Measurements from ENCODE around the gene DPP6. TPM values are rescaled to one million over a fixed set of nuclear protein-coding genes. Genes with fewer than 3 reads are reported as not detected.

Gene DPP6
- total and polyA plus RNA-seq, 2 donors (not counting 1 experiment from before 2014, with no cell fraction given): not detected

DNA sequence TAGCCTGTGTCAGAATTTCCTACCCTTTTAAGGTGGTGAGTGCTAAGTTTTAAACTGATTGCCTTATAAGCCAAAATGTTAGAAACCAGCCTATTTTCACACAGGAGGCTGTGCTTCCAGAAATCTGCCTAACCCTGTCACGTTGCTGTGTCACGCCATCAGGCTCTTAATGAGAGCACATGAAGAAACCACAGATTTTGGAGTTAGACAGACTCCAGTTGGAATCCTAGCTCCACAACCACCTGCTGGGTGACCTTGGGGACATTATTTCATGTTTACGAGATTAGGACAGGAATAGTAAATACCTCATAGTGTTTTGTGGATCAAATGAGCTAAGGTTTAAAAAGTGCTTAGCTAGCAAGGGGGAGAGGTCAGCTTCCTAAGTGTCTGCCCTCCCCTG lies 321.8 kb downstream of the DPP6 start:
- Histone ChIP-seq H3K36me3 (replicated peaks in 1 of 2; ENCODE audit: control extremely low read depth in 1 of 2, control insufficient read depth in 1 of 2, extremely low read depth in 1 of 2, insufficient read depth in 2 of 2, low read length in 1 of 2) (no peaks in the 10 kb centered on the region), H3K9me3 (ENCODE audit: control extremely low read depth in 1 of 3, control insufficient read depth in 2 of 3, insufficient read depth in 1 of 3, low read length in 2 of 3) (peaks cover 0 to 28% (median 0%) of the 10 kb centered on the region in 3 donors), H3K4me1 (ENCODE audit: control insufficient read depth in 2 of 2, insufficient read depth in 2 of 2, low read length in 2 of 2) (no peaks in the 10 kb centered on the region), H4K20me1 (ENCODE audit: control insufficient read depth, insufficient read depth, low read length, poor library complexity, severe bottlenecking) (no peaks in the 10 kb centered on the region), H3K27me3 (replicated peaks in 1 of 4; ENCODE audit: control extremely low read depth in 1 of 4, control insufficient read depth in 3 of 4, insufficient read depth in 4 of 4, low read length in 3 of 4) (no peaks in the 10 kb centered on the region), H3K4me2 (replicated peaks; ENCODE audit: low read depth, low read length, poor library complexity, severe bottlenecking) (no peak overlapping the region), H3K79me2 (ENCODE audit: control insufficient read depth, insufficient read depth, low read length) (no peaks in the 10 kb centered on the region), H2AFZ (ENCODE audit: insufficient read depth, low read depth, low read length, poor library complexity, severe bottlenecking) (no peak overlapping the region), H3K27ac (ENCODE audit: low read length in 2 of 2) (no peak overlapping the region), H3K9ac (ENCODE audit: low read length) (no peak overlapping the region), H3K4me3 (ENCODE audit: control extremely low read depth in 1 of 5, extremely low read depth in 1 of 5, insufficient read depth in 1 of 5, low read depth in 2 of 5, low read length in 4 of 5) (no peak overlapping the region)
- H3K4me3 Mint-ChIP-seq: no peak overlapping the region
- no peak for ATAC-seq (ENCODE audit: low read depth)
- peaks cover 2% of the 10 kb centered on the region for H3K9me3 Mint-ChIP-seq (ENCODE audit: insufficient read depth)
- no peak overlapping the region for H3K27ac Mint-ChIP-seq
- TF ChIP-seq, protein P1, sequence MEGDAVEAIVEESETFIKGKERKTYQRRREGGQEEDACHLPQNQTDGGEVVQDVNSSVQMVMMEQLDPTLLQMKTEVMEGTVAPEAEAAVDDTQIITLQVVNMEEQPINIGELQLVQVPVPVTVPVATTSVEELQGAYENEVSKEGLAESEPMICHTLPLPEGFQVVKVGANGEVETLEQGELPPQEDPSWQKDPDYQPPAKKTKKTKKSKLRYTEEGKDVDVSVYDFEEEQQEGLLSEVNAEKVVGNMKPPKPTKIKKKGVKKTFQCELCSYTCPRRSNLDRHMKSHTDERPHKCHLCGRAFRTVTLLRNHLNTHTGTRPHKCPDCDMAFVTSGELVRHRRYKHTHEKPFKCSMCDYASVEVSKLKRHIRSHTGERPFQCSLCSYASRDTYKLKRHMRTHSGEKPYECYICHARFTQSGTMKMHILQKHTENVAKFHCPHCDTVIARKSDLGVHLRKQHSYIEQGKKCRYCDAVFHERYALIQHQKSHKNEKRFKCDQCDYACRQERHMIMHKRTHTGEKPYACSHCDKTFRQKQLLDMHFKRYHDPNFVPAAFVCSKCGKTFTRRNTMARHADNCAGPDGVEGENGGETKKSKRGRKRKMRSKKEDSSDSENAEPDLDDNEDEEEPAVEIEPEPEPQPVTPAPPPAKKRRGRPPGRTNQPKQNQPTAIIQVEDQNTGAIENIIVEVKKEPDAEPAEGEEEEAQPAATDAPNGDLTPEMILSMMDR (IDR thresholded peaks at IDR 0.05): no peak
- TF ChIP-seq EZH2 (IDR thresholded peaks at IDR 0.05; ENCODE audit: borderline replicate concordance, insufficient read depth, low read depth, low read length, poor library complexity, severe bottlenecking): no peak
- 93% methylated on average over 2 of the region's 3 CpGs for WGBS (ENCODE audit: insufficient coverage)
- no peak for DNase-seq
- no peaks in the 10 kb centered on the region for H3K27me3 Mint-ChIP-seq
- intact Hi-C loops (cut with micrococcal nuclease): no loop called here
- ChIA-PET POLR2A (no interaction called here), CTCF (no interaction called here)
- H3K4me1 Mint-ChIP-seq: no peaks in the 10 kb centered on the region

DNA sequence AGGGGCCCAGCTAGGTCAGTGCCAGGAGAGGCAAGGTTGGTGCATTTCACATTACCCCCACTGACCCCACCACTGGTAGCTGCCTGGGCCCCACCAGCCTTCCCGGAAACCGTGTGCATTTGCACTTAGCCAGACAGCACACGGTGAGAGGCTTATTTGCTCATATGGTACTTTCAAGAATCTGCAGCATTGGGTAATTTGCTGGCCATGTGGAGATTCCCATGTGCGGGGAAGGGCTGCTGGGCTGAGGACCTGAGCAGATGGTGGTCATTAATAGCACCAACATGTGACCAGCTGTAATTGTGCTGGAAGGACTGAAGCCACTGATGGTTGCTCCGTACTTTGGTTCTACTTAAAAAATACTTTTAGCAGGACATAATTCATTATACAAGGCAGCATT lies 323.8 kb downstream of the DPP6 start:
- no peaks in the 10 kb centered on the region for H3K36me3 ChIP-seq (replicated peaks in 1 of 2; ENCODE audit: control extremely low read depth in 1 of 2, control insufficient read depth in 1 of 2, extremely low read depth in 1 of 2, insufficient read depth in 2 of 2, low read length in 1 of 2)
- no peak for ATAC-seq (ENCODE audit: low read depth)
- TF ChIP-seq EZH2 (IDR thresholded peaks at IDR 0.05; ENCODE audit: borderline replicate concordance, insufficient read depth, low read depth, low read length, poor library complexity, severe bottlenecking): no peak
- TF ChIP-seq, protein P1 (IDR thresholded peaks at IDR 0.05): no peak
- H3K79me2 ChIP-seq (ENCODE audit: control insufficient read depth, insufficient read depth, low read length): no peaks in the 10 kb centered on the region
- no peaks in the 10 kb centered on the region for H3K27me3 ChIP-seq (replicated peaks in 1 of 4; ENCODE audit: control extremely low read depth in 1 of 4, control insufficient read depth in 3 of 4, insufficient read depth in 4 of 4, low read length in 3 of 4)
- no peaks in the 10 kb centered on the region for H4K20me1 ChIP-seq (ENCODE audit: control insufficient read depth, insufficient read depth, low read length, poor library complexity, severe bottlenecking)
- Mint-ChIP-seq H3K4me3 (no peak overlapping the region), H3K4me1 (no peaks in the 10 kb centered on the region), H3K9me3 (ENCODE audit: insufficient read depth) (peaks cover 2% of the 10 kb centered on the region), H3K27ac (no peak overlapping the region), H3K27me3 (no peaks in the 10 kb centered on the region)
- no peaks in the 10 kb centered on the region for H3K4me1 ChIP-seq (ENCODE audit: control insufficient read depth in 2 of 2, insufficient read depth in 2 of 2, low read length in 2 of 2)
- ChIA-PET POLR2A (no interaction called here), CTCF (no interaction called here)
- WGBS (ENCODE audit: insufficient coverage): 94% methylated on average over 4 of the region's 5 CpGs
- no peak overlapping the region for H2AFZ ChIP-seq (ENCODE audit: insufficient read depth, low read depth, low read length, poor library complexity, severe bottlenecking)
- intact Hi-C loops (cut with micrococcal nuclease): no loop called here
- no peak overlapping the region for H3K4me3 ChIP-seq (ENCODE audit: control extremely low read depth in 1 of 5, extremely low read depth in 1 of 5, insufficient read depth in 1 of 5, low read depth in 2 of 5, low read length in 4 of 5)
- H3K27ac ChIP-seq (ENCODE audit: low read length in 2 of 2): no peak overlapping the region
- no peak overlapping the region for H3K4me2 ChIP-seq (replicated peaks; ENCODE audit: low read depth, low read length, poor library complexity, severe bottlenecking)
- DNase-seq: no peak
- no peak overlapping the region for H3K9ac ChIP-seq (ENCODE audit: low read length)
- peaks cover 0 to 26% (median 0%) of the 10 kb centered on the region in 3 donors for H3K9me3 ChIP-seq (ENCODE audit: control extremely low read depth in 1 of 3, control insufficient read depth in 2 of 3, insufficient read depth in 1 of 3, low read length in 2 of 3)

All from B cell (primary cell).